ENCODE results near the gene PHC1.
A peak's percentile ranks its signal among the peaks of the same experiment; 100 is the strongest.
"Not testable (repeated sequence)": the region's sequence is repeated elsewhere in the genome, so short reads cannot be mapped to it uniquely, and the experiment has no call there.

The PHC1 gene

DNA sequence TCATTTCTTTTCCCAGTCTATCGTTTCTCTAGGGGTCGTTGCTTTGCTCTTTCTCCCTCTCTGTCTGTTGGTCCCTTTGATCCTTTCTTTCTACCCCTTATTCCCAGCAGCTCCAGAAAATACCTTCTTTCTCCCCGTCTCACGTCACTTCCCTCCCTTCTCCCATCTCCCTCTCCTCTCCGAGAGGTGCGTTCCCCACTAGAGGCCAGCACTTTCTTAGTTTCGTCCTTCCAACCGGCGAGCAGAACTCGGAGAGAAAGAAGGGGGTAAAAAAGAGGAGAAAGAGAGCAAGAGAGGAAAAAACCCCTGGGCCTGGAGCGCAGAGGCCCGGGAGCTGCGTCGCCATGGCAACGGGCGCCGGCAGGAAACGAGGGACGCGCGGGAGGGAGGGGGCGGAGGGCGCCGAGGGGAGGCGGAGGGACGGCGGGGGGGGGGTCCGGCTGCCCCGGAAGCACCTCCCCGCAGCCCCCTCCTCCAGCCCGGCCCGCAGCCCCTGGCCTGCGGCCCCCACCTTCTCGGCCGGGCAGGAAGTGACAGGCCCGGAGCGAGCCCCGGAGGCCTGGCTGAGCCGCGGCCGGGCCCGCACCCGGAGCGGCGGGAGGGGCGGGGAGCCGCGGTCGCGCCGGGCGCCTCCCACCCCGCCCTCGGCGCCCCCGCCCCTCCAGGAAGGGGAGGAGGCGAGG is at the start of gene PHC1:
Gene PHC1 (plus strand): TSS at position 477 of the 683 bp plus-strand sequence. CDS start 3,169 bp downstream, outside the sequence.
- Histone ChIP-seq H3K4me3 (ENCODE audit: low read length) (peak within 1 kb of the TSS; percentile 89), H3K27ac (ENCODE audit: low read depth, low read length) (peak within 1 kb of the TSS; percentile 95), H3K9ac (ENCODE audit: low read length) (peak within 1 kb of the TSS; percentile 61)
- H3K36me3 ChIP-seq (ENCODE audit: control insufficient read depth, insufficient read depth, low read length); H3K4me1 ChIP-seq (ENCODE audit: control insufficient read depth, insufficient read depth, low read length); H3K27me3 ChIP-seq (ENCODE audit: control insufficient read depth, insufficient read depth, low read length): not testable (repeated sequence)

DNA sequence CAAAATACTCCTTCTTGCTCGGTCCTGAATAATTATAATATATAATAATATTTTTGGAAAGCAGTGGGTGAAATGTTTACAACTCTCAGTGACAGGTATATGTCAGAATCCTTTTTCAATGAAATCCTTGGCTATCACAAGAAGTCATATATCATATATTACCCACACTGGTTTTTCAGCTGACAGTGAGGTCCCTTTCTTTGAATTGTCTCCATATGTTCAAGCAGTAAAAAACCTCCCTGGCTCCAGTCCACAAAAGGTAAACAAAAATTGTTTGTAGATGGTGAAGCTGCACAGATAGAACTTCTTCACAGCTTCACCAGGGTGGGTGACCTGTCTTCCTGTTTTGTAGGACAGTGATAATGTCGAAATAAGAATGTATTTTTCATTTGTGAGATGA is 47.9 kb upstream of the PHC1 start:
- H3K27me3 ChIP-seq (ENCODE audit: control insufficient read depth, insufficient read depth, low read length) = no peaks in the 10 kb centered on the region
- H3K27ac ChIP-seq (ENCODE audit: low read depth, low read length) = no peak overlapping the region
- H3K4me1 ChIP-seq (ENCODE audit: control insufficient read depth, insufficient read depth, low read length) = no peaks in the 10 kb centered on the region
- no peak overlapping the region for H3K4me3 ChIP-seq (ENCODE audit: low read length)
- no peaks in the 10 kb centered on the region for H3K36me3 ChIP-seq (ENCODE audit: control insufficient read depth, insufficient read depth, low read length)
- no peak overlapping the region for H3K9ac ChIP-seq (ENCODE audit: low read length)

DNA sequence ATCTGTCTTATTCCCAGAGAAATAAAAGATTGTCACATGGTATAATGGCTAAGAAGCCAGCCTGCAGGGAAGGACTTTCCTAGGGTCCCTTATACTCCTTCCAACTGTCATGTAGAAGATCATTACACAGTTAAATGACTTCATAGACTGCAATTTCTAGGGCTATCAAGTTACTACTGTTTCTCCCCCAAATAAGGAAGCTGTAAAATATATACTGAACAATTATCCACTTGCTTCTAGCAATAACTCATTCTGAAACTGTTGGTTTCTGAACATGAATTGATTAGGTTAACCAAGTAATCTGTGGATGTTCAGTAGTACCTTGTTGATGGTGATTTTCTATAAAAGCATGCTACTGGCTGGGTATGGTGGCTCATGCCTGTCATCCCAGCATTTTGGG is 47.3 kb upstream of the PHC1 start:
- Histone ChIP-seq H3K9ac (ENCODE audit: low read length) (no peak overlapping the region), H3K4me3 (ENCODE audit: low read length) (no peak overlapping the region)

DNA sequence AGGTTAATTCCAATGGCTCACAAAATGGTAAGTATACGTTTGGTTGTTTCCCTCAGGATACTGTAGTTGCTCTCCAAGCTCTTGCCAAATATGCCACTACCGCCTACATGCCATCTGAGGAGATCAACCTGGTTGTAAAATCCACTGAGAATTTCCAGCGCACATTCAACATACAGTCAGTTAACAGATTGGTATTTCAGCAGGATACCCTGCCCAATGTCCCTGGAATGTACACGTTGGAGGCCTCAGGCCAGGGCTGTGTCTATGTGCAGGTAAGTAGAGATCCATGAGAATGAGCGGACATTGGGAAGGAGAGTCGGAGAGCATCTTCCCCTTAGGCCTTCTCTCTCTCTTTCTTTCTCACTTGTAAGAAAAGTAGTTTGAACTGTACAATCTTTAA is 46.5 kb upstream of the PHC1 start:
- no peak overlapping the region for H3K9ac ChIP-seq (ENCODE audit: low read length)
- H3K27ac ChIP-seq (ENCODE audit: low read depth, low read length) = no peak overlapping the region
- H3K4me1 ChIP-seq (ENCODE audit: control insufficient read depth, insufficient read depth, low read length) = no peaks in the 10 kb centered on the region
- no peak overlapping the region for H3K4me3 ChIP-seq (ENCODE audit: low read length)
- no peaks in the 10 kb centered on the region for H3K27me3 ChIP-seq (ENCODE audit: control insufficient read depth, insufficient read depth, low read length)
- no peaks in the 10 kb centered on the region for H3K36me3 ChIP-seq (ENCODE audit: control insufficient read depth, insufficient read depth, low read length)

More for the DNA sequence above, 47.3 kb upstream of the PHC1 start:
- no peak overlapping the region for H3K27ac ChIP-seq (ENCODE audit: low read depth, low read length)
- H3K27me3 ChIP-seq (ENCODE audit: control insufficient read depth, insufficient read depth, low read length) = no peaks in the 10 kb centered on the region
- H3K36me3 ChIP-seq (ENCODE audit: control insufficient read depth, insufficient read depth, low read length) = no peaks in the 10 kb centered on the region
- H3K4me1 ChIP-seq (ENCODE audit: control insufficient read depth, insufficient read depth, low read length) = no peaks in the 10 kb centered on the region

DNA sequence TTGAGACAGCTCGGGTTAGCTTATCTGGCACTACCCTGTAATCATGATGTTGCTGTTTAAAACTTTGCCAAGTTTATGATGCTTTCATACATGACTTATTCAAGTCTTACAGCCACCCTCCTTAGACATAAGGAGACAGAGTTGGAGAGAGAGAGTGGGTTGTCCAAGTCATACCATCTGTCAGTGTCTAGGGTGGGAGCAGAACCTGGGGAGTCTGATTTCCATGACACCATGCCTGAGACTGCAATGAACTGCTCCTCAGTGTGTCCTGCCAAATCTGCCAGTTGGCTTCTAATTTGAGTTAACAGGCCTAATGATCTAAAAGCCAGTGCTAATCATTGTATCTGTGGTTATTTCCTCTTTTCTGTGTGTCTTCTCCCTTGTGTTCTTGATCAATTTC is 43.7 kb upstream of the PHC1 start:
- Histone ChIP-seq H3K4me3 (ENCODE audit: low read length) (no peak overlapping the region), H3K27ac (ENCODE audit: low read depth, low read length) (no peak overlapping the region)

DNA sequence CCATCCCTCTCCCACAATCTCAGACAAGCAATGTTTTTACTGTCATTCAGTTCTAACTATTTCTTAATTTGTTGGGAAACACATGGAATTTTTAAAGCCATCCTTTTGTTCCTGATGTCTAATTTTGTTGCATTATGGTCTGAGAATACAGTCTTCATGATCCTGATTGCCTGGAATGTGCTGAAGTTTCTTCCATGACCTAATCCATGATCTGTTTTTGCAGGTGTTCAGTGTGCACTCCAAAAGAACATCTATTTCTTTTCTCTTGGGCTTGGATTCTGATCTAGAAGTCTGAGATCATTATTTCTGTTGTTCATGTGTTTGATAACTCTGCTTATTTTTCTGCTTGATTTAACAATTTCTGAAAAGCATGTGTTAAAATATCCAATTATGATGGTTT is 43.2 kb upstream of the PHC1 start:
- H3K27me3 ChIP-seq (ENCODE audit: control insufficient read depth, insufficient read depth, low read length) = no peaks in the 10 kb centered on the region
- no peaks in the 10 kb centered on the region for H3K4me1 ChIP-seq (ENCODE audit: control insufficient read depth, insufficient read depth, low read length)
- H3K27ac ChIP-seq (ENCODE audit: low read depth, low read length) = no peak overlapping the region
- no peak overlapping the region for H3K4me3 ChIP-seq (ENCODE audit: low read length)
- H3K36me3 ChIP-seq (ENCODE audit: control insufficient read depth, insufficient read depth, low read length) = no peaks in the 10 kb centered on the region
- no peak overlapping the region for H3K9ac ChIP-seq (ENCODE audit: low read length)

More for the DNA sequence above, 43.7 kb upstream of the PHC1 start:
- no peaks in the 10 kb centered on the region for H3K36me3 ChIP-seq (ENCODE audit: control insufficient read depth, insufficient read depth, low read length)
- H3K27me3 ChIP-seq (ENCODE audit: control insufficient read depth, insufficient read depth, low read length) = no peaks in the 10 kb centered on the region
- no peaks in the 10 kb centered on the region for H3K4me1 ChIP-seq (ENCODE audit: control insufficient read depth, insufficient read depth, low read length)
- H3K9ac ChIP-seq (ENCODE audit: low read length) = no peak overlapping the region

DNA sequence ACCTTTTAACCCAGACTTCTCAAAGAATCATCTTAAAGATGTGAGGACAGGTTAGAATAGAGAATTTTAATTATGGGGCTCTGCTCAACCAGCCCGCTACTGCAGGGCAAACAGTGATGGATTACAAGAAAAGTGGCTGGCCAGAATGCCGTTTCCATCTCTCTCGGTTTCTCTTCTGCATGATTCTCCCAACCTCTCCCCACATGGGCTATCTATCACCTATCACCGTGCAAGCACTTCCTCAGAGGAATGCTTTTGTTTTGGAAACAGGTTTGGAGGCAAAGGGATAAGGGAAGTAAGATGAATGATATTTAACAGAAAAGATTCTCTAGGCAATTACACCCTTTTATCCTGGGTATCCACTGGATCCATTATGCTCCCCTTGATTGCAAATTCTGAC is 37.4 kb upstream of the PHC1 start:
- Histone ChIP-seq H3K4me1 (ENCODE audit: control insufficient read depth, insufficient read depth, low read length) (no peaks in the 10 kb centered on the region), H3K27ac (ENCODE audit: low read depth, low read length) (no peak overlapping the region), H3K4me3 (ENCODE audit: low read length) (no peak overlapping the region), H3K36me3 (ENCODE audit: control insufficient read depth, insufficient read depth, low read length) (no peaks in the 10 kb centered on the region), H3K27me3 (ENCODE audit: control insufficient read depth, insufficient read depth, low read length) (no peaks in the 10 kb centered on the region), H3K9ac (ENCODE audit: low read length) (no peak overlapping the region)

DNA sequence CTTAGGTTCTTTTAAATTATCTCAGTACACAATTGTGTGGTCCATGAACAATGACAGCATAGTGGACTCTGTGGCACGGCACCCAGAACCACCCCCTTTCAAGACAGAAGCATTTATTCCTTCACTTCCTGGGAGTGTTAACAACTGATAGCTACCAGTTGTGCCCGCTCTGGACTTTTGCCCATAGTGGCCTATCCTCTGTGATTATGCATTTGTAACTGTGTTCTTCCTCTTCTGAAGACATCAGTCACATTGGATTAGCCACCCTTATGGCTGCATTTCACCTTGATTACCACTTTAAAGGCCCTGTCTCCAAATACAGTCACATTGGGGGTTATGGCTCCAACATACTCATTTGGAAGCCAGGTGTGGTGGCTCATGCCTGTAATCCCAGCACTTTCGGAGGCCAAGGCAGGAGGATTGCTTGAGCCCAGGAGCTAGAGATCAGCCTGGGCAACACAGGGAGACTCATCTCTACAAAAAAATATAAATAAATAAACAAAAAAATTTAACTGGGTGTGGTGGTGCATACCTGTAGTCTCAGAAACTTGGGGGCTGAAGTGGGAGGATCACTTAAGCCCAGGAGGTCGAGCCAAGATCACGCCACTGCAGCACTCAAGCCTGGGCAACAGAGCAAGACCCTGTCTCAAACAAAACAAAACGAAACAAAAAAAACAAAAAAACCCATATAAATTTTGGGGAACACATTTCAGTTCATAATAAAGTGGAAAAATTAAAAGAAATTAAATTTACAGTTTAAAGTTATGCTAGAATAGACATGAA is 27.6 kb upstream of the PHC1 start:
- no peak overlapping the region for H3K9ac ChIP-seq (ENCODE audit: low read length)
- H3K27ac ChIP-seq (ENCODE audit: low read depth, low read length) = no peak overlapping the region
- no peak overlapping the region for H3K4me3 ChIP-seq (ENCODE audit: low read length)
- H3K36me3 ChIP-seq (ENCODE audit: control insufficient read depth, insufficient read depth, low read length) = no peaks in the 10 kb centered on the region
- H3K27me3 ChIP-seq (ENCODE audit: control insufficient read depth, insufficient read depth, low read length) = no peaks in the 10 kb centered on the region
- no peaks in the 10 kb centered on the region for H3K4me1 ChIP-seq (ENCODE audit: control insufficient read depth, insufficient read depth, low read length)

DNA sequence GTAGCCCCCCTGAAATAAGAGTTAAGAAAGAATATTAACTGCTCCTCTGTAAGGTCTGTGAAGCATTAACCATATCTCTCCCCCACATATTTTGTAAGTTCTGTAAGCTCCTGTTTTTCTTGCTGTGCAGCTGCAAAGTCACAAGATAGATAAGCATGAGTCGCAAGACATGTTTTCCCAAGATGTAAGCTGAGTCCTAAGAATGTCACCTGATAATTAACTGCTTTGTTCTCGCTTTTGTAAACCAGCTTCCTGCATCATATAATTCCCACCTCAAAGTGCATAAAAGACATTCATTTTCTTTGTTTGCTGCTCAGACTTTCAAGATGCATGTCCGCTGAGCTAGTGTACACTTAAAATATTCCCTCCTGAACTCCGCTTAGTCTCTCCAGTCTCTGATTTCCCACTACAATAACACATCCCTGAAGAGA is 27.0 kb upstream of the PHC1 start:
- Histone ChIP-seq H3K4me3 (ENCODE audit: low read length) (no peak overlapping the region), H3K4me1 (ENCODE audit: control insufficient read depth, insufficient read depth, low read length) (no peaks in the 10 kb centered on the region), H3K36me3 (ENCODE audit: control insufficient read depth, insufficient read depth, low read length) (no peaks in the 10 kb centered on the region), H3K27ac (ENCODE audit: low read depth, low read length) (no peak overlapping the region), H3K27me3 (ENCODE audit: control insufficient read depth, insufficient read depth, low read length) (no peaks in the 10 kb centered on the region), H3K9ac (ENCODE audit: low read length) (no peak overlapping the region)

DNA sequence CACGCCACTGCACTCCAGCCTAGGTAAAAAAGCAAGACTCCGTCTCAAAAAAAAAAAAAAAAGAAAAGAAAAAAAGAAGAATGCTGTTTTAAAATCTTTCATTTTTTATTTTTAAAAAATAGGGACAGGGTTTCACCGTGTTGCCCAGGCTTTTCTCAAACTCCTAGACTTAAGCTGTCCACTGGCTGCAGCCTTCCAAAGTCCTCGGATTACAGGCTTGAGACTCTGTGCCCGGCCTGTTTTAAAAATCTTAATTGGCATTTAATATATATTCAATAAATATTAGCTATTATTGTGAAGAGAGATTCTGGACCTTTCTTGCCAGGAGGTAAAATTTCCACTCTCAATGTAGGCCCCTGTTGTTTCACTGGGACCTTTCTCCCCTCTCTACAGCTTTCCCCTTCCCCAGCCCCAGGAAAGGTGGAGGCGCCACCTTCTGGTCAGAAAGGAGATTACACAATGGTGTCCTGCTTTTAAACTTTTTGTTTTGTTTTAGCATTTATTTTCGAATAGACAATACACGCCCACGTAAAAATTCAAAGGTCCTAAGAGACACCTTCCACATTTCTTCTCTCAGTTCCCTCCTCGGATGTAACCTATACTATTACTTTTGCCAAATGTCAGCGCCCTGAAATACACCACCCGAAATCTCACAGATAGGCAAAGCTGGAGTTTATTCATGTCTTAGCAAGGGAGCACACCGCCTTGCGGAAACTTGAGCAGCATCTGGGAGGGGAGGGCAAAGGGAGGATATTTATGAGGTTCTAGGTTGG is 23.8 kb upstream of the PHC1 start:
- no peak overlapping the region for H3K9ac ChIP-seq (ENCODE audit: low read length)
- H3K4me1 ChIP-seq (ENCODE audit: control insufficient read depth, insufficient read depth, low read length) = no peaks in the 10 kb centered on the region
- H3K27ac ChIP-seq (ENCODE audit: low read depth, low read length) = no peak overlapping the region
- H3K4me3 ChIP-seq (ENCODE audit: low read length) = peak overlapping the region; percentile 62
- H3K27me3 ChIP-seq (ENCODE audit: control insufficient read depth, insufficient read depth, low read length) = no peaks in the 10 kb centered on the region
- H3K36me3 ChIP-seq (ENCODE audit: control insufficient read depth, insufficient read depth, low read length) = no peaks in the 10 kb centered on the region

DNA sequence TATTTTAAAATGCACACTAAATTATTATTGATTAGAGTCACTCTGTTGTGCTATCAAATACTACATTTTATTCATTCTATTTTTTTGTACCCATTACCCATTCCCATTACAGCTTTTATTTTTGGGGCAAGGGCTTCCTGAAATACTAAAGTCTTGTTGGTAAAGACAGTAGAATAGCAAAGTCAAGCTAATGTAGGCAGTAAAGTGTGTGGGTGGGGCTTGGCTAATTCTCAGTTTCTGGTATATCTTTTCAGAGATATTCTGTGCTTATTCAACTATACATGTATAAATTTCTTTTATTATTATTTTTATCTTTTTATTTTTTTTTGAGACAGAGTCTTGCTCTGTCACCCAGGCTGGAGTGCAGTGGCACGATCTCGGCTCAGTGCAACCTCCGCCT is 22.3 kb upstream of the PHC1 start:
- Histone ChIP-seq H3K27ac (ENCODE audit: low read depth, low read length) (no peak overlapping the region), H3K9ac (ENCODE audit: low read length) (no peak overlapping the region), H3K4me3 (ENCODE audit: low read length) (no peak overlapping the region), H3K4me1 (ENCODE audit: control insufficient read depth, insufficient read depth, low read length) (no peaks in the 10 kb centered on the region), H3K27me3 (ENCODE audit: control insufficient read depth, insufficient read depth, low read length) (no peaks in the 10 kb centered on the region), H3K36me3 (ENCODE audit: control insufficient read depth, insufficient read depth, low read length) (no peaks in the 10 kb centered on the region)

DNA sequence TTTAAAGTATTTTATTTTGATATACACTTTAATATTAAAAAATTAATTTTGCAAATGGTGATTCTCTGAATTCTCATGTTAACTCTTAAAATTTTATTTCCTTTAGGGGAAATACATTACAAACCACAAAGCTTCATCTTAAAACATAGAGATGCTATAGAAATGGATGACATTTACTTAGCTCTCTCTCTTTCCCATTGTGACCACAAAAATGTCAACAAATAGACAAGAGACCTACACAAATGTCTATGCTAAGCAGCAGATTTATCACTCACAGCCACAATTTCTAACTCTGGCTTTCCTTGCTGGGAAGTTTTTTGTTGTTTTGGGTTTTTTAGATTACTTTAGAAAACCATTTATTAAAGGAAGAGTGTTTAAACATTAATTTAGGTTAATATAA is 19.9 kb upstream of the PHC1 start:
- Histone ChIP-seq H3K36me3 (ENCODE audit: control insufficient read depth, insufficient read depth, low read length) (no peaks in the 10 kb centered on the region), H3K9ac (ENCODE audit: low read length) (no peak overlapping the region), H3K4me1 (ENCODE audit: control insufficient read depth, insufficient read depth, low read length) (no peaks in the 10 kb centered on the region), H3K27ac (ENCODE audit: low read depth, low read length) (no peak overlapping the region), H3K4me3 (ENCODE audit: low read length) (no peak overlapping the region), H3K27me3 (ENCODE audit: control insufficient read depth, insufficient read depth, low read length) (no peaks in the 10 kb centered on the region)
